GM18520 (cell line): ENCODE measurements around the gene SLC22A4.

Source experiments
- ATAC-seq: cut with Tn5 transposase; IDR thresholded peaks from one replicate; pipeline ENCODE4 v1.9.1; 2021; ENCODE audit not compliant: unreplicated experiment

The SLC22A4 gene

GRCh38 chr5:132391247-132391646, 97.1 kb downstream of the SLC22A4 start:
- ATAC-seq, result no peak

DNA sequence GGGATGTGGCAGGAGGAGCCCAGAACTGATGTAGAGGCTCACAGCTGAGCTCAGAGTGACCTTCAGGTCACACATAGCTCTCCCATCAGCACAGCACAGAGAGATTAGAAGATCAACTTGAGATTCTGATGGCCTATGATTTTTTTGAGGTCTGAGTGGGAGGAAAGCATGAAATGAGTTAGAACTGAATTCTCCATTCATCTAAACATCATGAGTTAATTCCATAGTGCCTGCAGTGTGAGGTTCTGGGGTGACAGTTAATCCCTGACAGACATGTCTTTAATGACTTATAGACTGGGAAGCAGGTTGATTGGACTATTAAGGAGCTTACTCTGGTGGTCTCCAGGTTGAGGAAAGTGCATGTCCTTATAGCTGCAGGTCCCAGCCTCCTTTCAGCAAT, 97.7 kb downstream of the SLC22A4 start:
- ATAC-seq, result no peak

DNA sequence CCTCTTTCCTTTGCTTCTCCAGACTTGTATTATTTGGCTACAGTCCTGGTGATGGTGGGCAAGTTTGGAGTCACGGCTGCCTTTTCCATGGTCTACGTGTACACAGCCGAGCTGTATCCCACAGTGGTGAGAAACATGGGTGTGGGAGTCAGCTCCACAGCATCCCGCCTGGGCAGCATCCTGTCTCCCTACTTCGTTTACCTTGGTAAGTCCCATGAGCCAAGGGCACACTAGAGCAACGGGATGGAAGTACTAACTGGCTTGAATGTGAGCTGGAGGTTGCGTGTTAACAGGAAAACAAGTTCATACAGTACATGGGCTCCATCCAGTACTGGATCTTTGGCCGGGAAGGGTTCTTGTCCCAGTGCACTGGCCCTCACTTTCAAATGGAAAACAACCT, 98.2 kb downstream of the SLC22A4 start:
- no peak for ATAC-seq

DNA sequence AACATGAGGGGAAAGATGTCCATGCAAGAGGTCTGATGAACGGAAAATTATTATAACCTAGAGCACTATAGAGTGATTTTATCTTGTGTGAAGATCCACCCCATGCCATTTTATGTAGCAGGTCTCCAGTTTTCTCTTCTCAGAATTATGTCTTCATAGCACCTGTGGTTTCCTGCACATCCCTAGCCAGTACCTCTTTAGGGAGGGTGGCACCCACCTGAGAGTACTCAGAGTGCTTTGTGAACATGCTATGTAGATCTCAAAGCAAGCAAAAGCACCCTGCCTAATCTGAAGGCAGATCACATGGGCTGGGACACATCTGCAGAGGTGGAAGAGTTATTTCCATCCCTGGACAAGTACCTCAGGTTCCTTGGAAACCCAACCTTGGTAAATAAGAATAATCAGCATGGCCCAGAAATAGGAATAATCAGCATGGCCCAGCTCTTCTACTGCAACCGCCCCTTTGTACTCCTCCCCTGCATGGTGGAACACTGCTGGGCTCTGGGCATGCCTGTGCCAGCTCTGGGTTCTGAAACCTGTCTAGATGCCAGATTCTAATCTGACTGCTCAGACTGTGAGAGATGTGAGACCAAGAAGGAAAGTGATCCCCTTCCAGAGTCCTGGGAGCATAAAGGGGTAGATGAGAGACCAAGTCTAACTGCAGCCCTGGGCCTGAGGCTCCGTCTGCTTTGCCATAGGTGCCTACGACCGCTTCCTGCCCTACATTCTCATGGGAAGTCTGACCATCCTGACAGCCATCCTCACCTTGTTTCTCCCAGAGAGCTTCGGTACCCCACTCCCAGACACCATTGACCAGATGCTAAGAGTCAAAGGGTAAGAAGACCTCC, 99.0 kb downstream of the SLC22A4 start:
- ATAC-seq, result no peak
